GM19463 (cell line): ENCODE results near the gene DSE.
A peak's percentile ranks its signal among the peaks of the same experiment; 100 is the strongest.

ENCODE experiments used
- ATAC-seq: cut with Tn5 transposase; IDR thresholded peaks from one replicate; pipeline ENCODE4 v1.9.1; 2021; ENCODE audit warnings: mild to moderate bottlenecking, moderate library complexity; ENCODE audit not compliant: unreplicated experiment

Gene DSE

GRCh38 chr6:116359835-116360234 lies 10.9 kb upstream of the DSE start:
- no peak for ATAC-seq

GRCh38 chr6:116362276-116362675 lies 8.5 kb upstream of the DSE start:
- ATAC-seq: no peak

- no peak for ATAC-seq
These were observed 7.0 kb upstream of the DSE start for GRCh38 chr6:116363759-116364158.

GRCh38 chr6:116364321-116364720 lies 6.4 kb upstream of the DSE start:
- ATAC-seq: no peak

GRCh38 chr6:116365743-116366142 lies 5.0 kb upstream of the DSE start:
- ATAC-seq: no peak

- ATAC-seq: no peak
These were observed 3.9 kb upstream of the DSE start for GRCh38 chr6:116366740-116367275.

GRCh38 chr6:116369540-116369939 lies 1.2 kb upstream of the DSE start:
- ATAC-seq: peak; percentile 20

- no peak for ATAC-seq
These were observed 585 bp upstream of the DSE start for GRCh38 chr6:116369964-116370759.

GRCh38 chr6:116371120-116371917 lies 572 bp downstream of the DSE start:
- ATAC-seq: peak; percentile 43

GRCh38 chr6:116371918-116372209 lies 1.1 kb downstream of the DSE start:
- ATAC-seq: no peak

- ATAC-seq: no peak
These were observed 2.6 kb downstream of the DSE start for GRCh38 chr6:116373300-116373699.

- no peak for ATAC-seq
These were observed 3.2 kb downstream of the DSE start for GRCh38 chr6:116373940-116374339.

- ATAC-seq: no peak
These were observed 3.8 kb downstream of the DSE start for GRCh38 chr6:116374586-116374985.

- no peak for ATAC-seq
These were observed 4.5 kb downstream of the DSE start for GRCh38 chr6:116375262-116375661.

GRCh38 chr6:116376149-116376548 lies 5.4 kb downstream of the DSE start:
- ATAC-seq: no peak

GRCh38 chr6:116379764-116380163 lies 9.0 kb downstream of the DSE start:
- no peak for ATAC-seq

- ATAC-seq: no peak
These were observed 9.6 kb downstream of the DSE start for GRCh38 chr6:116380346-116380745.

- ATAC-seq: no peak
These were observed 10.3 kb downstream of the DSE start for GRCh38 chr6:116381000-116381399.

- ATAC-seq: no peak
These were observed 11.8 kb downstream of the DSE start for GRCh38 chr6:116382587-116382986.

GRCh38 chr6:116384727-116385458 lies 14.1 kb downstream of the DSE start:
- no peak for ATAC-seq

- no peak for ATAC-seq
These were observed 14.7 kb downstream of the DSE start for GRCh38 chr6:116385459-116385802.

GRCh38 chr6:116385921-116386320 lies 15.2 kb downstream of the DSE start:
- ATAC-seq: no peak
